ENCODE data around the gene ZP1. TPM values are rescaled to one million over a fixed set of nuclear protein-coding genes. Genes with fewer than 3 reads are reported as not detected.
A peak's percentile ranks its signal among the peaks of the same experiment; 100 is the strongest.
"Not testable (repeated sequence)": the region's sequence is repeated elsewhere in the genome, so short reads cannot be mapped to it uniquely, and the experiment has no call there.

The ZP1 gene
- total RNA-seq, 1 donor from 2014 or later = not detected

DNA sequence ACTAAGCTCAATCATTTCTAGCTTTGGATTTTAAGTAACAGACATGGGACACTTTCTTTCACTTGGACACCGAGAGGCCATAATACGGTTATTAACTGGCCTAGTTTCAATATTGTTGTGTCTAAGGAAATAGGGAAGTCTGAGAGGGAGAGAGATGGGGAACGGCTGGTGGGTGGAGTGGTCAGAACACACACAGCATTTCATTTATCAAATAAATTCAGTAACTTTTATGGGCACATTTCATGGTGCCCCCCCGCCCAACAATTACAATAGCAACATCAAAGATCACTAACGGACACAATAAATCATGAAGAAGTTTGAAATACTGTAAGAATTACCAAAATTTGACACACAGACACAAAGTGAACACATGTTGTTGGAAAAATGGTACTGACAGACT, 28.3 kb downstream of the ZP1 start:
- intact Hi-C loops (cut with micrococcal nuclease) = no loop called here
- DNase-seq = no peak
- no peaks in the 10 kb centered on the region for H3K9me3 Mint-ChIP-seq
- H3K27ac Mint-ChIP-seq = no peak overlapping the region
- peaks cover 65% of the 10 kb centered on the region for H3K36me3 Mint-ChIP-seq (ENCODE audit: low read depth)
- H3K27me3 Mint-ChIP-seq = no peaks in the 10 kb centered on the region
- no peaks in the 10 kb centered on the region for H3K4me1 Mint-ChIP-seq
- no peak overlapping the region for H3K4me3 Mint-ChIP-seq

DNA sequence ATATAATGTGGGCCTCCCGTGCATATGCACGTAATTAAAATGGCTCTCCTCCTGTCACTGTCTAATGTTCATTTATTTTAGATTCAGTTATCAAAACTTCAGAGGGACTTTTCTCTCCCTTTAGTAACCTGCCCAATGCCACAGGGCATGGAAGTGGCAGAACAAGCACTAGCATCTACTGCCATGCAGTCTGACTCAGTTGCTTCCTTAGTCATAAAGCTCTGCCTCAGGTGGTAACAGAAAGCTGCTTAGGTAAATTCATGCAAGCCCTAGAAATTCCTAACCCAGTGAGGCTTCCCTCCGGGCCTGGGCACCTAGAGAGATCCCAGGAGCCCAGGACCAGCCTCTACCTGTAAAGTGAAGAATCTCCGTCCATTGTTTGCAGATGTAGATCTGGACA, 30.2 kb downstream of the ZP1 start:
- Mint-ChIP-seq H3K27ac (no peak overlapping the region), H3K36me3 (ENCODE audit: low read depth) (peaks cover 68% of the 10 kb centered on the region), H3K4me3 (no peak overlapping the region), H3K9me3 (no peaks in the 10 kb centered on the region), H3K4me1 (no peaks in the 10 kb centered on the region), H3K27me3 (no peaks in the 10 kb centered on the region)
- no peak for DNase-seq
- intact Hi-C loops (cut with micrococcal nuclease) = no loop called here

DNA sequence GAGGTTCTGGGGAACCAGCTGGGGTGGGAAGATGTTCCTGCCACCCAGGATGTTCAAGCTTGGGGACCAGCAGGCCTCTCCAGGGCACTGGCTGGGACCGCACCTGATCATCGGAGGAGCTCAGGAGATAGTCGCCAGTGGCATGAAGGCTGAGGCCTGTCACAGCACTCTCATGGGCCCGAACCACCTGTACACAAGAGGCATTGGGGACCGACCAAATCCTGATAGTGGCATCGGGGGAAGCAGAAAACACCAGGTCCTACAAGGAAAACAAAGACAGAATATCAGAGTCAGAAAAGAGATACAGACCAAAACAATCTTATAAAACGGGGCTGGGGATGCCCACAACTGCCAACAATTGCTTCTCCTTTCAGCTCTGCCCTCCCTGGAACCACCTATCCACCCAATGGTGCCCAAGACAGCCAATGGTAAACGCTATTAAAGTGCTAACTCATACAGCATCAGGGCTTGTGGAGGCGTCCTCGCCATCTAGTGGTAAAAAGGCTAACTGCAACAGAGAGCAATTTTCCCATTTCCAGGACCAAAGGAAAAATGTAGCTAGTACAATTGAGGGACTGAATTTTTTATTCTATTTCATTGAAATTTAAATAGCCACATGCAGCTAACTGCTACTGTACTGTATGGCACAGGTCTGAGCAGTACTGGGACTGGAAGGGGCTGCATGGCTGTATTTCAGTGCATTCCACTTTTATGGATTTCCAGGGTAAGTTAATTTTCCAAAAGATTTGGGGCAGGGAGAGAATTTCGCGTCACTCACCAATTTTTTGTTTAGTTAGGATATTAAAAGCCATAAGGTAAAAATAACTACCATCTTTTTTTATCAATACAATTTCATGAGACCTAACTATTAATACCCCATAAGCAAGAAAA, 31.9 kb downstream of the ZP1 start:
- Mint-ChIP-seq H3K36me3 (ENCODE audit: low read depth) (peaks cover 73% of the 10 kb centered on the region), H3K4me3 (no peak overlapping the region), H3K4me1 (peaks cover 12% of the 10 kb centered on the region), H3K27ac (peak overlapping the region; percentile 50), H3K27me3 (no peaks in the 10 kb centered on the region), H3K9me3 (no peaks in the 10 kb centered on the region)
- intact Hi-C loops (cut with micrococcal nuclease) = loop anchor here (1.0 kb wide), 1 partner anchor 68 kb away; no protein-coding TSS in a partner anchor
- DNase-seq = peak; percentile 81

DNA sequence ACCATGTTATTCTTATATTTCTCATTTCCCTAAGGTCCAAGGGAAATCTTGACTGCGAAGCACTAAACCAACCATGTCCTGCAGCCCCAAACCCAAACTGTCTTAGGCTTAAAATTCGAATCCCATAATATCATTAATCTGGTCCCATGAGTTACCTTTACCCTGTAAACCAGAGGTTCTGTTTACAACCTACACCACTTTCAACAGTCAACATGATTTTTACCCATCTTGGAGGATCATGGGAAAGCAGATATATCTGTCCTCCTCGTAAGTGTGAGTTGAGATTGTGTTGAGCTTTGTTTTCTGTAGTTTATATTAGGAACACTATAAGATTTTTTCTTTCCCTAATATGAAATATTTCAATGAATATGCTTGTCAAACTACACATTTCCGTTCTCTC, 32.6 kb downstream of the ZP1 start:
- Mint-ChIP-seq H3K9me3 (no peaks in the 10 kb centered on the region), H3K36me3 (ENCODE audit: low read depth) (peaks cover 71% of the 10 kb centered on the region), H3K27me3 (no peaks in the 10 kb centered on the region), H3K4me1 (peaks cover 14% of the 10 kb centered on the region), H3K4me3 (no peak overlapping the region), H3K27ac (no peak overlapping the region)
- intact Hi-C loops (cut with micrococcal nuclease) = loop anchor here (1.0 kb wide), 1 partner anchor 69 kb away; no protein-coding TSS in a partner anchor
- DNase-seq = no peak

DNA sequence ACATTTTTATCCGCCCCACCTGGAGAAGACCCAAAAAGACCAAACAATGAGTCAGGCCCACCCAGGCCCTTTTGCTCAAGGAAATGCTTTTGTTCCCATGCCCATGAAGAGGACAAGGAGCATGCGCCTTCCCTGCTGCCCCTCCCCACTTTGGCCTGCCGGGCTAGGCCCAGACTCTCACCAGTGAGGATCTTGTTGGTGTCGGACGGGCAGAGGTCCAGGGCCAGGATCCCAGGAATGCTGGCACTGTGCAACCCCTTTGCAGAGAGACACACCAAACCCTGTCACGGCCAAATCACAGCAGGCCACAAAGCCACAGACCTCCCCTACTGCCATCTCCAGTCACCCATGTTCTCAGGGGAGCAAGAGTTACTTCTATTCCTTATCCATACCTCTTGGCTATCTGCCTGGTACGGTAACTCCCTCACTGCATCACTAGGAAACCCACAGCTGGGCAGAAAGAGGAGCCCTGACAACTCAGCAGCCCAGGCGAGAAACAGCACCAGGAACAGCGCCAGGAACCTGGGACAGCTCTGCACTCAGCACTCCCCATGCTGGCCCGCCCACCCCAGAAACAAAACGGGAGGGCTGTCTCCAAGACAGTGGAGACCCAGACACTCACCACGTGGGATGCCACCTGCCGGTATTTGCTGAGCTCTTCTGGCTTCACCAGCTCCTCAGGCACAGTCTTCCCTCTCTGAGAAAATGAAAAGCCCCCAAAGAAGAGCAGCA, 33.5 kb downstream of the ZP1 start:
- Mint-ChIP-seq H3K9me3 (no peaks in the 10 kb centered on the region), H3K4me3 (no peak overlapping the region), H3K27ac (no peak overlapping the region), H3K4me1 (peaks cover 21% of the 10 kb centered on the region), H3K36me3 (ENCODE audit: low read depth) (peaks cover 70% of the 10 kb centered on the region), H3K27me3 (no peaks in the 10 kb centered on the region)
- intact Hi-C loops (cut with micrococcal nuclease) = no loop called here
- DNase-seq = no peak

DNA sequence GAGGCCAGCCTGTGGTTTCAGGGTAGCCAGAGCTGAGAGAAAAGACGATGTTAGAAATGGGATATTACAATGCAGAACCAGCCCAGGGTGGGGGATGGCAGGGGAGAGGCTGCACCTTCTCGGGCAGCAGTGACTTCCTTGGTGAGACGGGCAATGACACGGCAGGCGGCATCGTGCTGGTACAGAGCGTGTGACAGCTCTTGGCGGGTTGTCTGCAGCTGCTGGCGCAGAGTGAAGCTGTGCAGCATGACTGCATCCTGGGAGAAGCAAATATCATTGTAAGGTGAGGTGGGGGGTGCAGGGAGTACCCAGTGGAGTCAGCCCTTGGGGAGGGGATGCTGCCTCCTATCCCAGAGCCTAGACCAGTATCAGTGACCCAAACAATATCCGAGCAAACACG, 35.3 kb downstream of the ZP1 start:
- Mint-ChIP-seq H3K27me3 (no peaks in the 10 kb centered on the region), H3K4me1 (peaks cover 29% of the 10 kb centered on the region), H3K4me3 (no peak overlapping the region), H3K27ac (no peak overlapping the region), H3K9me3 (no peaks in the 10 kb centered on the region), H3K36me3 (ENCODE audit: low read depth) (peaks cover 55% of the 10 kb centered on the region)
- intact Hi-C loops (cut with micrococcal nuclease) = no loop called here
- no peak for DNase-seq

DNA sequence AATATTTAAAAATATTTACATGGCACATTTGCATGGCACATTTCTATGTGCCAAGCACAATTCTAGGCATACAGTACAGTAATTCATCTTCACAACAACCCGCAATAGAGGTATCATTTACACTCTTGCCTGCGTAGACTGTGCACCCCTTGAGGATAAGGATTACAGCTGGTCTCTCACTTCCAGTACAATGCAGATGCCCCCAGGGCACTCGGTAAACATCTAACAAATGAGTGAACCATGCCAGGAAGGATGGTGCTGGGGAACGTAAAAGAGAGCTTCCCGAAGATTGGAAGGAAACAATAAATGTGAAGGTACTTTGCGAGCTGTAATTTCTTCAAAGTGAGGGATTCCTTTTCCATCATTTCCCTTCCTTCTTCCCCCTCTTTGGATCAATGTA, 37.7 kb downstream of the ZP1 start:
- intact Hi-C loops (cut with micrococcal nuclease) = no loop called here
- Mint-ChIP-seq H3K4me3 (peak overlapping the region; percentile 91), H3K27ac (peak overlapping the region; percentile 92), H3K36me3 (ENCODE audit: low read depth) (peaks cover 38% of the 10 kb centered on the region), H3K4me1 (peaks cover 29% of the 10 kb centered on the region), H3K27me3 (peaks cover 5% of the 10 kb centered on the region), H3K9me3 (no peaks in the 10 kb centered on the region)
- no peak for DNase-seq

DNA sequence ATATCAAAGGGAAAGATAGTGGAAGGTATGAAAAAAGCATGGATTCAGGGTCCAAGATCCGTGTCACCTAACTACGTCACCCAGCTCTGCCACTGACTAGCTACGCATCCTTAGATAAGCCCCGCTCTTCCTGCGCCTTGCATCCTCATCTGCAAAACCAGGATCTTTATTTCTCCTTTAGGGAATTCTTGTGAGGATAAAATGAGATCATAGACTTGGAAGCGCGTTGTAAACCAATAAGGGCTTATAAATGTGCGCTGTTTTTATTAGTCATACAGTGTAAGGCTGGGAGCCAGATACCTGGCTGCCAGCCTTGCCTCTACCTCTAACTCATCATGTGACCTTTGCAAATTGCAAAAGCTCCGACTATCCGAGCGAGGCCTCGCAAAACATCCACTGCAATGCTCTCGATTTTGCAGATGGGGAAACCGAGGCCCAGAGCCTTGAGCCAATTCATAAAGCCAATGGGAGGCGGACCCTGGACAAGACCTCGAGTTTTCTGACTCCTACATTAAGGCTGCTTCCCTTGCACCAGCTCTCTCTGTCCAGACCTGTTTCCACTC, 38.3 kb downstream of the ZP1 start:
- peak; percentile 67 for DNase-seq
- Mint-ChIP-seq H3K36me3 (ENCODE audit: low read depth) (peaks cover 34% of the 10 kb centered on the region), H3K4me1 (peaks cover 29% of the 10 kb centered on the region), H3K9me3 (no peaks in the 10 kb centered on the region), H3K4me3 (peak overlapping the region; percentile 91), H3K27me3 (peaks cover 5% of the 10 kb centered on the region), H3K27ac (peak overlapping the region; percentile 92)
- intact Hi-C loops (cut with micrococcal nuclease) = loop anchor here (1.0 to 2.0 kb wide), 4 partner anchors 10 to 428 kb away; partner anchors contain the start of genes CCDC86, DDB1, TKFC and VPS37C

DNA sequence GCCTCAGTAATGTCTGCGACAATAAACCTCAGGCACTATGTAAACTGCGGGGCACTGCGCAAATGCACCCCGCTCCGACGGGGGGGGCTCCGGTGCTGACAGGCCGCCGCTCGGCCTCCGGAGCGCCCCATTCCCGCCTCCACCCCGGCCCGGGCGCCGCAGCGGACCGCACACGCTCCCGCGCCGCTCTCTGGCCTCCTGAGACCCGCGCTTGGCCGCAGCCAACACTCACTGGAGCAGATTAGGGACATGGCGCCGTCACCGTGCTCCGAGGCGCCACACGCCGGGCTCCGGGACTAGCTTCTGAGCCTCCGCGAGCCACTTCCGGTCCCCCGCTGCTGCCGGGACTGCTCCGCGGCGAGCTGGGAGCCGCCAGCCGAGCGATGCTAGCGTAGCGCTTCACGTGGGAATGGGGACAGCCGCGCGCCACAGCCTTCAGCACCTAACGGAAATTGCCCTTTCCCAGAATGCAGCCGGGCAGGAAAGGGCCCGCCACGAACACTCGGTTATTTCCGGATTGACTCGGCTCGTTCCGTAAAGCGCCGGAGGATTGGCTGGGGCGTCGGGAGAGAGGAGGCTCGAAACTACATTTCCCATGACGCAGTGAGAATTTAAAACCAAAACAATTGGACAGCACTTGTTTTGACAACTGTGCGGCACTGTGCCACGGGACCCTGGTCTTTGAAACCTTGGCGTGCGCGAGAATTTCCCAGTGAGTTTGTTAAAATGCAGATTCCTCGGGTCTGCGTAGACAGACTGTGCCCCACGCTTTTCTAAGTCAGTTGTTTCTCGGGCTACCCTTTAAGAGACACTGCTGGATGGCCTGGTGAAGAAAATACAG, 39.0 kb downstream of the ZP1 start, which contains the start of gene PRPF19:
PRPF19 (minus strand) TSS at position 454 of the 841 bp plus-strand sequence; CDS start at position 251, 203 bp downstream.
- peaks cover 5% of the 10 kb centered on the region for H3K27me3 Mint-ChIP-seq
- H3K27ac Mint-ChIP-seq = peak within 1 kb of the TSS; percentile 92
- H3K36me3 Mint-ChIP-seq (ENCODE audit: low read depth) = peaks cover 27% of the 10 kb centered on the region
- H3K9me3 Mint-ChIP-seq = no peaks in the 10 kb centered on the region
- peak within 1 kb of the TSS; percentile 91 for H3K4me3 Mint-ChIP-seq
- peaks cover 29% of the 10 kb centered on the region for H3K4me1 Mint-ChIP-seq
- peak; percentile 100 for DNase-seq
- intact Hi-C loops (cut with micrococcal nuclease) = loop anchor here (1.0 to 2.0 kb wide), 4 partner anchors 9 to 427 kb away; partner anchors contain the start of genes CCDC86, DDB1, TKFC and VPS37C

DNA sequence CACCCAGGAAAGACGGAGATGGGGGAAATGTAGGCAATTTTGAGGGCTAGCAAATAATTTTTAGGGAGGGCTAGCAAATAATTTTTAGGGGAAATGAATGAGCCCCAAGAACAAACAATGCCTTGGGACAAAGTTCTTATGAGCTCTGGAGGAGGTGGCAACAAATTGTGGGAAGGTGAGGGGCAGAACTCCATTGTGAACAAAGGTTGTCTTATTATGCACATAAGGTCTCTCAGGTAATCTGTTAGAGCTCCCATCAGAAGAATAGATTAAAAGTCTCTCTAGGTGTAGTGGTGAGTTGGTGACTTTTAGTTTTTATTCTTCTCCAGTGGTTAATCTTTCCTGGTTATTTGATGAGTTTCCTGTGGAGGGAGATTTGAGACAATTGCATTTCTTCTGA, 41.5 kb downstream of the ZP1 start:
- no peak overlapping the region for H3K4me3 Mint-ChIP-seq
- intact Hi-C loops (cut with micrococcal nuclease) = no loop called here
- peaks cover 5% of the 10 kb centered on the region for H3K27me3 Mint-ChIP-seq
- no peak overlapping the region for H3K27ac Mint-ChIP-seq
- H3K36me3 Mint-ChIP-seq (ENCODE audit: low read depth) = peaks cover 12% of the 10 kb centered on the region
- H3K4me1 Mint-ChIP-seq = peaks cover 35% of the 10 kb centered on the region
- DNase-seq = no peak
- no peaks in the 10 kb centered on the region for H3K9me3 Mint-ChIP-seq

DNA sequence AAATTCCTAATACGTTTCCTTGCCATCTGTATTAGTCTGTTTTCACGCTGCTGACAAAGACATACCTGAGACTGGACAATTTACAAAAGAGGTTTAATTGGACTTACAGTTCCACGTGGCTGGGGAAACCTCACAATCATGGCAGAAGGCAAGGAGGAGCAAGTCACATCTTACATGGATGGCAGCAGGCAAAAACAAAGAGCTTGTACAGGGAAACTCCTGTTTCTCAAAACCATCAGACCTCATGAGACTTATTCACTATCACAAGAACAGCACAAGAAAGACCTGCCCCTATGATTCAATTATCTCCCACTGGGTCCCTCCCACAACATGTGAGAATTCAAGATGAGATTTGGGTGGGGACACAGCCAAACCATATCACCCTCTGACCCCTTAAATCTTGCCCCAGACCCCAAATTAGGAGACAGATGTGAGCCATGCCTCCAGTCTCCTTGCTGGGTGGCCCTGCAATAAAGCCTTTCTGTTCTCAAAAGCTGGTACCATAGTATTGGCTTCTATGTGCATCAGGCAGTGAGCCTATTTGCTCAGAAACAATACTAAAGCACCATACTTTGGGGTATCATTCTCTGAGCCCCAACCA, 42.4 kb downstream of the ZP1 start:
- H3K27ac Mint-ChIP-seq; H3K9me3 Mint-ChIP-seq; DNase-seq; H3K27me3 Mint-ChIP-seq; H3K36me3 Mint-ChIP-seq (ENCODE audit: low read depth); H3K4me3 Mint-ChIP-seq: not testable (repeated sequence)
- intact Hi-C loops (cut with micrococcal nuclease) = loop anchor here (10.0 kb wide), 1 partner anchor 115 kb away; no protein-coding TSS in a partner anchor
- peaks cover 33% of the 10 kb centered on the region for H3K4me1 Mint-ChIP-seq

DNA sequence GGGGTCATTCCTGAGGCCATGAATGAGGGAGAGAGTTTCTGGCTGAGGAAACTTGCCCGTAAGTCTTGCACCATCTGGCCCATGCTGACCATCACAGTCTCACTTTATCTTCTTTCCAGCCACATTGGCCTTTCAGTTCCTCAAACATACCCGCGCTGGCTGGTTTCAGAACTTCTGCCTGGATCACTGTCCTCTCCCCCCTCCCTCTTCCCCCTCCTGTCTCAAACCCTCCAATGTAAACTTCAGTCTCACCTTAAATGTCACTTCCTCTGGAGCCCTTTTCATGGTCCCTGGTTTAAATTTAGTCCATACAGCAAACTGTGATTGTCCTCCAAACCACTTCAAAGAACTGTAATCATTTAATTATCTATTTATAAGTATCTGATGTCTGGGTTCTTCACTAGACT, 42.9 kb downstream of the ZP1 start:
- H3K9me3 Mint-ChIP-seq = no peaks in the 10 kb centered on the region
- peaks cover 32% of the 10 kb centered on the region for H3K4me1 Mint-ChIP-seq
- H3K27ac Mint-ChIP-seq = no peak overlapping the region
- H3K27me3 Mint-ChIP-seq = peaks cover 5% of the 10 kb centered on the region
- H3K36me3 Mint-ChIP-seq (ENCODE audit: low read depth) = peaks cover 6% of the 10 kb centered on the region
- H3K4me3 Mint-ChIP-seq = no peak overlapping the region
- no peak for DNase-seq
- intact Hi-C loops (cut with micrococcal nuclease) = loop anchor here (10.0 kb wide), 1 partner anchor 115 kb away; no protein-coding TSS in a partner anchor

All from activated CD4-positive, alpha-beta T cell treated with anti-CD3 and anti-CD28 coated beads, Interleukin-2, amount 10 ng/mL, durations not matched to agents 24 days and 14 days (primary cell).